Liver (tissue), 9 donors: ENCODE results near the gene RSL1D1. TPM values are rescaled to one million over a fixed set of nuclear protein-coding genes. Genes with fewer than 3 reads are reported as not detected.

ENCODE experiments used
- DNase-seq: peaks from one replicate; pipeline ENCODE4 v3.0.0-alpha.2; 2017; ENCODE audit warnings: low spot score
- H3K27ac ChIP-seq, 2 donors: one replicate each; pipeline ENCODE4 v1.7.0; 2013; ENCODE audit warnings: inconsistent platforms in 2 of 2, low read length in 2 of 2, control low read depth in 1 of 2, low read depth in 1 of 2, mild to moderate bottlenecking in 1 of 2
- H3K27me3 ChIP-seq, 4 donors: one replicate each; pipeline versions ENCODE4 v1.6.1 to v1.7.0; 2013; ENCODE audit warnings: low read length in 3 of 4, inconsistent platforms in 1 of 4, mild to moderate bottlenecking in 1 of 4, moderate library complexity in 1 of 4; ENCODE audit not compliant: control insufficient read depth in 4 of 4, insufficient read depth in 4 of 4
- H3K36me3 ChIP-seq, 4 donors: one replicate each; pipeline versions ENCODE4 v1.6.1 to v1.7.0; 2013; ENCODE audit warnings: low read length in 3 of 4, mild to moderate bottlenecking in 3 of 4, low read depth in 1 of 4, moderate library complexity in 1 of 4; ENCODE audit not compliant: control insufficient read depth in 4 of 4, insufficient read depth in 3 of 4
- H3K4me1 ChIP-seq, 4 donors: one replicate each; pipeline versions ENCODE4 v1.6.1 to v1.7.0; 2013; ENCODE audit warnings: low read length in 3 of 4, mild to moderate bottlenecking in 3 of 4, moderate library complexity in 1 of 4; ENCODE audit not compliant: control insufficient read depth in 4 of 4, insufficient read depth in 4 of 4
- H3K4me3 ChIP-seq, 3 donors: one replicate each; pipeline versions ENCODE4 v1.6.1 to v1.7.0; 2013; ENCODE audit warnings: low read length in 3 of 3, control low read depth in 1 of 3, low read depth in 1 of 3, mild to moderate bottlenecking in 1 of 3
- H3K9ac ChIP-seq, 2 donors: one replicate each; pipeline ENCODE4 v1.7.0; 2013; ENCODE audit warnings: low read length in 2 of 2, mild to moderate bottlenecking in 2 of 2, moderate library complexity in 2 of 2, control low read depth in 1 of 2, low read depth in 1 of 2
- H3K9me3 ChIP-seq, 4 donors: one replicate each; pipeline versions ENCODE4 v1.6.1 to v1.7.0; 2013; ENCODE audit warnings: low read length in 3 of 4; ENCODE audit not compliant: control insufficient read depth in 4 of 4
- ATF3 ChIP-seq: IDR thresholded peaks from 2 replicates; pipeline ENCODE4 v1.6.1; 2016; ENCODE audit warnings: antibody characterized with exemption
- CTCF ChIP-seq: fragments of 150-350 bp; IDR thresholded peaks from 2 replicates; pipeline ENCODE4 v1.5.1; 2017; ENCODE audit warnings: improper control_type of control experiment, low read depth, low read length; ENCODE audit not compliant: missing input control
- EGR1 ChIP-seq, 2 donors: IDR thresholded peaks; 2 replicates each; pipeline ENCODE4 v1.6.1; 2016 to 2018; ENCODE audit warnings: antibody characterized with exemption in 2 of 2, low read depth in 2 of 2
- FOXA1 ChIP-seq: IDR thresholded peaks from 2 replicates; pipeline ENCODE4 v1.6.1; 2016; ENCODE audit warnings: antibody characterized with exemption
- FOXA2 ChIP-seq: IDR thresholded peaks from 2 replicates; pipeline ENCODE4 v1.6.1; 2016; ENCODE audit warnings: antibody characterized with exemption
- GABPA ChIP-seq, 2 donors: IDR thresholded peaks in 1 of 2; conservative IDR thresholded peaks in 1 of 2; 2 replicates each; pipeline ENCODE4 v1.6.1; 2016; ENCODE audit warnings: antibody characterized with exemption in 2 of 2, mild to moderate bottlenecking in 1 of 2, moderate library complexity in 1 of 2
- HNF4A ChIP-seq, 2 donors: conservative IDR thresholded peaks; 2 replicates each; pipeline ENCODE4 v1.6.1; 2016; ENCODE audit warnings: antibody characterized with exemption in 2 of 2, mild to moderate bottlenecking in 2 of 2
- HNF4G ChIP-seq: IDR thresholded peaks from 2 replicates; pipeline ENCODE4 v1.6.1; 2016; ENCODE audit warnings: antibody characterized with exemption
- JUND ChIP-seq, 2 donors: IDR thresholded peaks; 2 replicates each; pipeline ENCODE4 v1.6.1; 2016; ENCODE audit warnings: antibody characterized with exemption in 2 of 2
- MAX ChIP-seq: IDR thresholded peaks from 2 replicates; pipeline ENCODE4 v1.6.1; 2016; ENCODE audit warnings: antibody characterized with exemption
- NR2F2 ChIP-seq: IDR thresholded peaks from 2 replicates; pipeline ENCODE4 v1.6.1; 2016; ENCODE audit warnings: antibody characterized with exemption
- RAD21 ChIP-seq, 2 donors: IDR thresholded peaks; 2 replicates each; pipeline ENCODE4 v1.6.1; 2016; ENCODE audit warnings: antibody characterized with exemption in 2 of 2, mild to moderate bottlenecking in 2 of 2
- REST ChIP-seq: IDR thresholded peaks from 2 replicates; pipeline ENCODE4 v1.6.1; 2016; ENCODE audit warnings: antibody characterized with exemption, mild to moderate bottlenecking
- RXRA ChIP-seq, 2 donors: IDR thresholded peaks; 2 replicates each; pipeline ENCODE4 v1.6.1; 2017 to 2018; ENCODE audit warnings: antibody characterized with exemption in 2 of 2, mild to moderate bottlenecking in 1 of 2
- SP1 ChIP-seq: IDR thresholded peaks from 2 replicates; pipeline ENCODE4 v1.6.1; 2018; ENCODE audit warnings: antibody characterized with exemption, mild to moderate bottlenecking
- TAF1 ChIP-seq: conservative IDR thresholded peaks from 2 replicates; pipeline ENCODE4 v1.6.1; 2016; ENCODE audit warnings: antibody characterized with exemption, mild to moderate bottlenecking
- YY1 ChIP-seq: IDR thresholded peaks from 2 replicates; pipeline ENCODE4 v1.6.1; 2016; ENCODE audit warnings: antibody characterized with exemption, mild to moderate bottlenecking
- ZBTB33 ChIP-seq: IDR thresholded peaks from 2 replicates; pipeline ENCODE4 v1.6.1; 2016; ENCODE audit warnings: antibody characterized with exemption
- WGBS: extraction: QIAGEN DNeasy Blood & Tissue Kit; methylation state at CpG from one replicate; pipeline ENCODE4 v1.1.7; 2013; 5-methylcytosine and 5-hydroxymethylcytosine counted together
- polyA plus RNA-seq, 2 donors: library from polyadenylated mRNA; stranded (reverse) in 1 of 2; unstranded in 1 of 2; fragments of 200-250 nt in 1 of 2; fragments of >200 nt in 1 of 2; fragmentation: Nextera tagmentation in 1 of 2; extraction: Ambion mirVana in 1 of 2; gene quantifications; one replicate each; pipeline versions ENCODE4 v1.2.1 to v1.2.3, GENCODE V29; 2013 to 2015
- total RNA-seq, 2 donors: library from RNA; depleted of rRNA; stranded (reverse); fragments of >200 nt; gene quantifications; one replicate each; pipeline ENCODE4 v1.2.3, GENCODE V29; 2014
- donor health status: healthy.
- donor health status: healthy.
- donor health status: healthy.
- donor health status: healthy.
- donor health status: healthy.

The RSL1D1 gene
- total and polyA plus RNA-seq, 4 donors, result 35.2 to 59.7 (median 43.3) TPM

- H3K27me3 ChIP-seq, result no peaks in the 10 kb centered on the region
- H3K4me1 ChIP-seq, result peaks cover 0 to 7% (median 3%) of the 10 kb centered on the region in 4 donors
- no peak overlapping the region for H3K9ac ChIP-seq
- no peak overlapping the region for H3K27ac ChIP-seq
- no peak for DNase-seq
- peaks cover 0 to 4% (median under 1%) of the 10 kb centered on the region in 4 donors for H3K36me3 ChIP-seq
- H3K4me3 ChIP-seq, result no peak overlapping the region
- no peak for TF ChIP-seq ATF3
- TF ChIP-seq RAD21 (IDR thresholded peaks at IDR 0.05), result no peak
- TF ChIP-seq RXRA (IDR thresholded peaks at IDR 0.05), result no peak
- no peak for TF ChIP-seq HNF4A (conservative IDR thresholded peaks at IDR 0.05)
- no peak for TF ChIP-seq REST
- TF ChIP-seq ZBTB33, result no peak
- no peak for TF ChIP-seq CTCF
- TF ChIP-seq NR2F2, result no peak
- WGBS, result 84% methylated on average over 3 of the region's 3 CpGs
- H3K9me3 ChIP-seq, result no peaks in the 10 kb centered on the region
Observed at GRCh38 chr16:11901091-11901490, 49.7 kb upstream of the RSL1D1 start.

GRCh38 chr16:11896486-11897176 is 45.3 kb upstream of the RSL1D1 start:
- no peaks in the 10 kb centered on the region for H3K27me3 ChIP-seq
- H3K36me3 ChIP-seq, result peaks cover 4 to 24% (median 17%) of the 10 kb centered on the region in 4 donors
- TF ChIP-seq NR2F2 (no peak), HNF4G (no peak), FOXA2 (no peak), ZBTB33 (no peak), JUND (IDR thresholded peaks at IDR 0.05) (no peak), SP1 (no peak), MAX (no peak), CTCF (no peak), RXRA (IDR thresholded peaks at IDR 0.05) (no peak), FOXA1 (no peak), GABPA (IDR thresholded peaks at IDR 0.05 in 1 of 2, conservative IDR thresholded peaks at IDR 0.05 in 1 of 2) (no peak), TAF1 (no peak), YY1 (no peak), HNF4A (conservative IDR thresholded peaks at IDR 0.05) (no peak), EGR1 (IDR thresholded peaks at IDR 0.05; ENCODE audit: low read depth in 2 of 2) (no peak)

More at GRCh38 chr16:11896486-11897176, 45.3 kb upstream of the RSL1D1 start:
- no peak for DNase-seq
- Histone ChIP-seq H3K9ac (no peak overlapping the region), H3K4me1 (peaks cover 0 to 9% (median 2%) of the 10 kb centered on the region in 4 donors), H3K9me3 (no peaks in the 10 kb centered on the region), H3K4me3 (no peak overlapping the region), H3K27ac (no peak overlapping the region)
- WGBS, result 95% methylated on average over 5 of the region's 5 CpGs
